ENCODE measurements around the gene NLK. TPM values are rescaled to one million over a fixed set of nuclear protein-coding genes. Genes with fewer than 3 reads are reported as not detected.

NLK gene
- total and polyA plus RNA-seq, 12 donors: 5.2 to 27.3 (median 20.7) TPM

GRCh38 chr17:28159004-28159403, 116.5 kb downstream of the NLK start:
- Histone ChIP-seq H3K27me3 (no peaks in the 10 kb centered on the region), H3K36me3 (peaks cover 0 to 20% (median 0%) of the 10 kb centered on the region in 9 donors), H3K27ac (no peak overlapping the region), H3K4me3 (no peak overlapping the region), H3K9me3 (no peaks in the 10 kb centered on the region), H3K4me1 (peaks cover 0 to 3% (median 0%) of the 10 kb centered on the region in 9 donors)
- 91 to 92% methylated on average over 1 of the region's 1 CpG for WGBS, 2 donors
- intact Hi-C loops (cut with DNase I): no loop called here
- DNase-seq (no peak), ATAC-seq (no peak)
- TF ChIP-seq CTCF (IDR thresholded peaks at IDR 0.05): no peak

- intact Hi-C loops (cut with DNase I): no loop called here
- Histone ChIP-seq H3K27ac (no peak overlapping the region), H3K4me1 (peaks cover 0 to 3% (median 0%) of the 10 kb centered on the region in 9 donors), H3K4me3 (no peak overlapping the region), H3K27me3 (no peaks in the 10 kb centered on the region), H3K9me3 (no peaks in the 10 kb centered on the region), H3K36me3 (peaks cover 0 to 29% (median 0%) of the 10 kb centered on the region in 9 donors)
- no peak for TF ChIP-seq CTCF (IDR thresholded peaks at IDR 0.05)
- ATAC-seq: peak in 4 of 8 donors; percentile 33 to 64 (median 58)
- no peak for DNase-seq
- WGBS, 2 donors: 67 to 74% methylated on average over 5 of the region's 5 CpGs
Measured at GRCh38 chr17:28159924-28160323, 117.4 kb downstream of the NLK start.

GRCh38 chr17:28160610-28161009, 118.1 kb downstream of the NLK start:
- Histone ChIP-seq H3K4me1 (peaks cover 0 to 3% (median 0%) of the 10 kb centered on the region in 9 donors), H3K36me3 (peaks cover 0 to 36% (median 0%) of the 10 kb centered on the region in 9 donors), H3K27ac (no peak overlapping the region), H3K9me3 (no peaks in the 10 kb centered on the region), H3K4me3 (no peak overlapping the region), H3K27me3 (no peaks in the 10 kb centered on the region)
- no peak for TF ChIP-seq CTCF (IDR thresholded peaks at IDR 0.05)
- 90 to 92% methylated on average over 2 of the region's 2 CpGs for WGBS, 2 donors
- ATAC-seq: no peak
- intact Hi-C loops (cut with DNase I): no loop called here
- no peak for DNase-seq

- no peak for DNase-seq
- 92 to 94% methylated on average over 4 of the region's 4 CpGs for WGBS, 2 donors
- Histone ChIP-seq H3K9me3 (no peaks in the 10 kb centered on the region), H3K27me3 (no peaks in the 10 kb centered on the region), H3K4me3 (no peak overlapping the region), H3K4me1 (peaks cover 0 to 3% (median 0%) of the 10 kb centered on the region in 9 donors), H3K27ac (no peak overlapping the region), H3K36me3 (peaks cover 0 to 38% (median 0%) of the 10 kb centered on the region in 9 donors)
- intact Hi-C loops (cut with DNase I): no loop called here
- no peak for ATAC-seq
- no peak for TF ChIP-seq CTCF (IDR thresholded peaks at IDR 0.05)
Measured at GRCh38 chr17:28161311-28161710, 118.8 kb downstream of the NLK start.
